Thymus (tissue), 11 donors: ENCODE results near the gene FSTL5. TPM values are rescaled to one million over a fixed set of nuclear protein-coding genes. Genes with fewer than 3 reads are reported as not detected.

ENCODE experiments used
- DNase-seq, 9 donors: peaks; one replicate each; pipeline ENCODE4 v3.0.0-alpha.2; 2013; ENCODE audit warnings: low spot score in 9 of 9, low read depth in 6 of 9, missing footprints in 1 of 9
- H3K27ac ChIP-seq, 2 donors: one replicate each; pipeline ENCODE4 v1.5.1; 2013; ENCODE audit warnings: control low read depth in 1 of 2, low read depth in 1 of 2, low read length in 1 of 2, mild to moderate bottlenecking in 1 of 2, moderate library complexity in 1 of 2
- H3K27me3 ChIP-seq, 2 donors: one replicate each; pipeline ENCODE4 v1.5.1; 2013; ENCODE audit warnings: low read length in 1 of 2; ENCODE audit not compliant: control insufficient read depth in 2 of 2, insufficient read depth in 1 of 2
- H3K36me3 ChIP-seq, 2 donors: one replicate each; pipeline ENCODE4 v1.5.1; 2013; ENCODE audit warnings: low read length in 1 of 2, mild to moderate bottlenecking in 1 of 2, moderate library complexity in 1 of 2; ENCODE audit not compliant: control insufficient read depth in 2 of 2, insufficient read depth in 2 of 2
- H3K4me1 ChIP-seq, 2 donors: one replicate each; pipeline ENCODE4 v1.5.1; 2013; ENCODE audit warnings: low read length in 2 of 2; ENCODE audit not compliant: control insufficient read depth in 2 of 2, insufficient read depth in 2 of 2
- H3K4me3 ChIP-seq, 2 donors: one replicate each; pipeline ENCODE4 v1.5.1; 2013; ENCODE audit warnings: low read length in 2 of 2, control low read depth in 1 of 2, mild to moderate bottlenecking in 1 of 2
- H3K9me3 ChIP-seq, 2 donors: one replicate each; pipeline ENCODE4 v1.5.1; 2013; ENCODE audit warnings: low read length in 1 of 2, mild to moderate bottlenecking in 1 of 2; ENCODE audit not compliant: control insufficient read depth in 2 of 2, insufficient read depth in 1 of 2
- WGBS: extraction: QIAGEN DNeasy Blood & Tissue Kit; methylation state at CpG from one replicate; pipeline ENCODE4 v1.1.7; 2013; 5-methylcytosine and 5-hydroxymethylcytosine counted together
- polyA plus RNA-seq: library from polyadenylated mRNA; stranded (reverse); fragments of 200-250 nt; gene quantifications from one replicate; pipeline ENCODE4 v1.2.3, GENCODE V29; 2013
- total RNA-seq: library from RNA; stranded (reverse); fragments of 120-200 nt; gene quantifications from one replicate; pipeline ENCODE4 v1.2.4, GENCODE V29; 2013
- donor health status: healthy.

FSTL5 gene
- total and polyA plus RNA-seq, 2 donors, result 0.05 to 0.07 TPM

- DNase-seq, result no peak
- H3K4me1 ChIP-seq, result no peaks in the 10 kb centered on the region
- no peaks in the 10 kb centered on the region for H3K9me3 ChIP-seq
- H3K4me3 ChIP-seq, result no peak overlapping the region
- no peaks in the 10 kb centered on the region for H3K36me3 ChIP-seq
- WGBS, result 91% methylated on average over 4 of the region's 4 CpGs
- no peak overlapping the region for H3K27ac ChIP-seq
- no peaks in the 10 kb centered on the region for H3K27me3 ChIP-seq
Observed at GRCh38 chr4:161538941-161539340, 624.9 kb downstream of the FSTL5 start.

GRCh38 chr4:161530710-161531109, 633.1 kb downstream of the FSTL5 start:
- H3K27ac ChIP-seq, result no peak overlapping the region
- WGBS, result 66% methylated on average over 1 of the region's 1 CpG
- no peak for DNase-seq
- no peaks in the 10 kb centered on the region for H3K9me3 ChIP-seq
- no peaks in the 10 kb centered on the region for H3K4me1 ChIP-seq
- H3K4me3 ChIP-seq, result no peak overlapping the region
- no peaks in the 10 kb centered on the region for H3K27me3 ChIP-seq
- H3K36me3 ChIP-seq, result no peaks in the 10 kb centered on the region

GRCh38 chr4:161525121-161525520, 638.7 kb downstream of the FSTL5 start:
- no peak overlapping the region for H3K27ac ChIP-seq
- H3K4me1 ChIP-seq, result no peaks in the 10 kb centered on the region
- H3K36me3 ChIP-seq, result no peaks in the 10 kb centered on the region
- H3K27me3 ChIP-seq, result no peaks in the 10 kb centered on the region
- no peaks in the 10 kb centered on the region for H3K9me3 ChIP-seq
- 92% methylated on average over 1 of the region's 1 CpG for WGBS
- DNase-seq, result no peak
- H3K4me3 ChIP-seq, result no peak overlapping the region

GRCh38 chr4:161522031-161522430, 641.8 kb downstream of the FSTL5 start:
- Histone ChIP-seq H3K9me3 (no peaks in the 10 kb centered on the region), H3K4me1 (no peaks in the 10 kb centered on the region), H3K4me3 (no peak overlapping the region), H3K36me3 (no peaks in the 10 kb centered on the region), H3K27ac (no peak overlapping the region), H3K27me3 (no peaks in the 10 kb centered on the region)
- no peak for DNase-seq
- 83% methylated on average over 3 of the region's 3 CpGs for WGBS

- H3K9me3 ChIP-seq, result no peaks in the 10 kb centered on the region
- no peaks in the 10 kb centered on the region for H3K4me1 ChIP-seq
- 98% methylated on average over 2 of the region's 2 CpGs for WGBS
- H3K4me3 ChIP-seq, result no peak overlapping the region
- no peak for DNase-seq
- H3K27ac ChIP-seq, result no peak overlapping the region
- H3K36me3 ChIP-seq, result no peaks in the 10 kb centered on the region
- H3K27me3 ChIP-seq, result no peaks in the 10 kb centered on the region
Observed at GRCh38 chr4:161519611-161520010, 644.2 kb downstream of the FSTL5 start.

- Histone ChIP-seq H3K4me3 (no peak overlapping the region), H3K27me3 (no peaks in the 10 kb centered on the region), H3K4me1 (no peaks in the 10 kb centered on the region), H3K36me3 (no peaks in the 10 kb centered on the region), H3K9me3 (no peaks in the 10 kb centered on the region), H3K27ac (no peak overlapping the region)
- 12% methylated on average over 3 of the region's 3 CpGs for WGBS
- no peak for DNase-seq
Observed at GRCh38 chr4:161517941-161518340, 645.9 kb downstream of the FSTL5 start.

GRCh38 chr4:161505141-161505540, 658.7 kb downstream of the FSTL5 start:
- Histone ChIP-seq H3K36me3 (no peaks in the 10 kb centered on the region), H3K27ac (no peak overlapping the region), H3K4me3 (no peak overlapping the region), H3K4me1 (no peaks in the 10 kb centered on the region), H3K9me3 (no peaks in the 10 kb centered on the region), H3K27me3 (no peaks in the 10 kb centered on the region)
- no peak for DNase-seq
- 95% methylated on average over 3 of the region's 3 CpGs for WGBS

- H3K27me3 ChIP-seq, result no peaks in the 10 kb centered on the region
- no peaks in the 10 kb centered on the region for H3K9me3 ChIP-seq
- DNase-seq, result no peak
- no peaks in the 10 kb centered on the region for H3K4me1 ChIP-seq
- no peaks in the 10 kb centered on the region for H3K36me3 ChIP-seq
- H3K27ac ChIP-seq, result no peak overlapping the region
- H3K4me3 ChIP-seq, result no peak overlapping the region
Observed at GRCh38 chr4:161498155-161498554, 665.6 kb downstream of the FSTL5 start.

- no peaks in the 10 kb centered on the region for H3K9me3 ChIP-seq
- H3K27ac ChIP-seq, result no peak overlapping the region
- no peak for DNase-seq
- no peaks in the 10 kb centered on the region for H3K27me3 ChIP-seq
- H3K36me3 ChIP-seq, result no peaks in the 10 kb centered on the region
- no peak overlapping the region for H3K4me3 ChIP-seq
- no peaks in the 10 kb centered on the region for H3K4me1 ChIP-seq
- 51% methylated on average over 1 of the region's 1 CpG for WGBS
Observed at GRCh38 chr4:161486461-161486860, 677.3 kb downstream of the FSTL5 start.

- no peaks in the 10 kb centered on the region for H3K9me3 ChIP-seq
- H3K36me3 ChIP-seq, result no peaks in the 10 kb centered on the region
- WGBS, result 91% methylated on average over 4 of the region's 4 CpGs
- DNase-seq, result no peak
- no peak overlapping the region for H3K4me3 ChIP-seq
- no peaks in the 10 kb centered on the region for H3K27me3 ChIP-seq
- no peaks in the 10 kb centered on the region for H3K4me1 ChIP-seq
- no peak overlapping the region for H3K27ac ChIP-seq
Observed at GRCh38 chr4:161466316-161466715, 697.5 kb downstream of the FSTL5 start.
